ENCODE measurements around the gene TRIM4.
"Not testable (repeated sequence)": the region's sequence is repeated elsewhere in the genome, so short reads cannot be mapped to it uniquely, and the experiment has no call there.

Gene TRIM4

GRCh38 chr7:99918959-99919813 lies at the start of gene TRIM4:
Gene TRIM4 (minus strand): TSS chr7:99919530. CDS start chr7:99919401, 129 bp downstream.
- DNase-seq, result peak; percentile 26 to 82

GRCh38 chr7:99958564-99959227 lies 39.4 kb upstream of the TRIM4 start:
- DNase-seq, result peak in 1 of 2 experiments; percentile 2

GRCh38 chr7:99955247-99955646 lies 35.9 kb upstream of the TRIM4 start:
- DNase-seq, result no peak

GRCh38 chr7:99954643-99955042 lies 35.3 kb upstream of the TRIM4 start:
- not testable (repeated sequence) for DNase-seq

- DNase-seq, result no peak
Measured at GRCh38 chr7:99953649-99954048, 34.3 kb upstream of the TRIM4 start.

- DNase-seq, result not testable (repeated sequence)
Measured at GRCh38 chr7:99952649-99953048, 33.3 kb upstream of the TRIM4 start.

GRCh38 chr7:99950819-99951218 lies 31.5 kb upstream of the TRIM4 start:
- DNase-seq, result not testable (repeated sequence)

- no peak for DNase-seq
Measured at GRCh38 chr7:99949645-99950228, 30.4 kb upstream of the TRIM4 start.

- DNase-seq, result no peak
Measured at GRCh38 chr7:99947608-99948007, 28.3 kb upstream of the TRIM4 start.

GRCh38 chr7:99944497-99945070 lies 25.3 kb upstream of the TRIM4 start:
- DNase-seq, result no peak

- no peak for DNase-seq
Measured at GRCh38 chr7:99943641-99944496, 24.5 kb upstream of the TRIM4 start.

- no peak for DNase-seq
Measured at GRCh38 chr7:99938296-99938695, 19.0 kb upstream of the TRIM4 start.

GRCh38 chr7:99935009-99935408 lies 15.7 kb upstream of the TRIM4 start:
- not testable (repeated sequence) for DNase-seq

- DNase-seq, result no peak
Measured at GRCh38 chr7:99930376-99930775, 11.0 kb upstream of the TRIM4 start.

GRCh38 chr7:99929730-99930053 lies 10.4 kb upstream of the TRIM4 start:
- no peak for DNase-seq

- DNase-seq, result peak in 1 of 2 experiments; percentile 16
Measured at GRCh38 chr7:99928994-99929729, 9.8 kb upstream of the TRIM4 start, which contains the start of gene GJC3. Gene GJC3 (minus strand): TSS chr7:99929620. CDS start chr7:99929620, 0 bp downstream.

GRCh38 chr7:99928188-99928587 lies 8.9 kb upstream of the TRIM4 start:
- DNase-seq, result no peak

GRCh38 chr7:99927536-99927935 lies 8.2 kb upstream of the TRIM4 start:
- DNase-seq, result no peak

GRCh38 chr7:99926321-99926720 lies 7.0 kb upstream of the TRIM4 start:
- DNase-seq, result no peak

GRCh38 chr7:99923200-99923599 lies 3.9 kb upstream of the TRIM4 start:
- no peak for DNase-seq

GRCh38 chr7:99920149-99920548 lies 819 bp upstream of the TRIM4 start:
- no peak for DNase-seq

GRCh38 chr7:99919814-99920112 lies 433 bp upstream of the TRIM4 start:
- no peak for DNase-seq

All from NCI-H446 (cell line).